HG03460 (cell line): Measurements from ENCODE around the gene SLC22A8.
"Not testable (repeated sequence)": the region's sequence is repeated elsewhere in the genome, so short reads cannot be mapped to it uniquely, and the experiment has no call there.

Source experiments
- ATAC-seq: cut with Tn5 transposase; IDR thresholded peaks from one replicate; pipeline ENCODE4 v1.9.1; 2021; ENCODE audit not compliant: unreplicated experiment

The SLC22A8 gene, protein sequence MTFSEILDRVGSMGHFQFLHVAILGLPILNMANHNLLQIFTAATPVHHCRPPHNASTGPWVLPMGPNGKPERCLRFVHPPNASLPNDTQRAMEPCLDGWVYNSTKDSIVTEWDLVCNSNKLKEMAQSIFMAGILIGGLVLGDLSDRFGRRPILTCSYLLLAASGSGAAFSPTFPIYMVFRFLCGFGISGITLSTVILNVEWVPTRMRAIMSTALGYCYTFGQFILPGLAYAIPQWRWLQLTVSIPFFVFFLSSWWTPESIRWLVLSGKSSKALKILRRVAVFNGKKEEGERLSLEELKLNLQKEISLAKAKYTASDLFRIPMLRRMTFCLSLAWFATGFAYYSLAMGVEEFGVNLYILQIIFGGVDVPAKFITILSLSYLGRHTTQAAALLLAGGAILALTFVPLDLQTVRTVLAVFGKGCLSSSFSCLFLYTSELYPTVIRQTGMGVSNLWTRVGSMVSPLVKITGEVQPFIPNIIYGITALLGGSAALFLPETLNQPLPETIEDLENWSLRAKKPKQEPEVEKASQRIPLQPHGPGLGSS

DNA sequence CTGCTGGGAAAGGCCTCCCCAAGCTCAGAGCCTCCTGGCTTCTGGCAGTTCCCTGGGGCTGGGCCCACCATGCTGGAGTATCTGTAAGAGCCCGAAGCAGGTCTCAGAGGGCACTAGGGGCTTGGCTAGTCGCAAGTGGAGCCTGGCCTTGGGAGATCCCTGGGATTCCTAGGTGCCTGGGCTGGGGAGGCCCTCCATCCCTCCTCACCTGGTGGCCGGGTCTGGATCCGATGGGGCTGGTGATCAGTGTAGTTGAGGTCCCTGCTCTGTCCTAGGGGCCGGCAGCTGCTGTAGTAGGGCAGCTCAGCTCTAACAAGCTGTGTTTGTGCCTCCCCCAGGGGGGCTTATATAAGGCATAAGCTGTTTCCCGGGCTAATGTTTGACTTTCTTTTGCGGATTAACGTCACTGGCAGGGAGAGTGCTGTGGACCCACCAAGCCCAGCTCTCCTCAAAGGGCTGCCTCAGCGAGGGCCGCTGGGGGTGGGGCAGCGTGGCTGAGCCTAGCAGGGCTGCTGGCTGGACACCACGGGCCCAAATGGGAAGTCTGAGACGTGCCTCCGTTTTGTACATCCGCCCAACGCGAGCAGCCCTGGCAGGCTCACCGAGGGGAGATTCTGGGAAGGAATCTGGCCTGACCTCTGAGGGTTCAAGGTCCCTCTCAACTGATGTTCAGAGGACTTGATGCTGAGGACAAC, at the start of gene SLC22A8:
TSS of gene SLC22A8 (minus strand) at position 321 of the 695 bp plus-strand sequence. CDS start 883 bp downstream, outside the sequence.
- ATAC-seq, result no peak

DNA sequence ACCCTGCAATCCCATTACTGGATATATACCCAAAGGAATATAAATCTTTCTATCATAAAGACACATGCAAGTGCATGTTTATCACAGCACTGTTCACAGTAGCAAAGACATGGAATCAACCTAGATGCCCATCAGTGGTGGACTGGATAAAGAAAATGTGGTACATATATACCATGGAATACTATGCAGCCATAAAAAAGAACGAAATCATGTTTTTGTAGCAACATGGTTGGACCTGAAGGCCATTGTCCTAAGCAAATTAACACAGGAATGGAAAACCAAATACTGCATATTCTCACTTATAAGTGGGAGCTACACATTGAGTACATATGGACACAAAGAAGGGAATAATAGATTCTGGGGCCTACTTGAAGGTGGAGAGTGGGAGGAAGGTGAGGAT, 30.6 kb upstream of the SLC22A8 start:
- ATAC-seq, result not testable (repeated sequence)

DNA sequence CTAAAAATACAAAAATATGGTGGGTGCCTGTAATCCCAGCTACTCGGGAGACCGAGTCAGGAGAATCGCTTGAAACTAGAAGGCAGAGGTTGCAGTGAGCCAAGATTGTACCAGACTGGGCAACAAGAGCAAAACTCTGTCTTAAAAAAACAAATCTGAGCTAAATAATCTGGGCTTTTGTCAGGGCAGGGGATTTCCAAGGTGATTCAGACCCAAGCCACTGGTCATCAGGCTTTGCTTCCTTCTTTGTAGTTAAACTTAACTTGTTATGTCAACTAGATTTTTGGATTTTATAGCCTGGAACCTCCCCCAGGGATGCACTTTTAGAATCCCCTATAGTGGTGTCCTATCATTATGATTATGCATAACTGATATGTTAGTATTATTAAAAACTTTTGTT, 27.0 kb upstream of the SLC22A8 start:
- ATAC-seq, result no peak

DNA sequence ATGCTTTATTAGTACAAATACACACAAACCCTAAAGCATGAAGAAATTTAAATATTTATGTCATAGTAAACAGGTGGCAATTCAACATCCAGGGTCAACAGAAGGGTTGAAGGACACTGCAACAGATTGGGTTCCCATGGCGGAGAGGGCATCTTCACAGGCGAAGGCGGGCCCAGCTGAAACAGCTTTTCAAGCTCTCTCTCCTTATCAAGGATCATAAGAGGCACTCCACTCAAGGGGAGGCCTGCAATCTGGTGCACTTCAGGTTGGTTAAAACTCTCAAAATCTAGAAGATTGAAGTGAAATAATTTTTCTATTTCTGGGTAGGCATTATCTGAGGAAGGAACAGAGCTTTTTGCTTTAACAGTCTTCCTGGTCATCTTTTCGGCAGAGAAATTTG, 16.8 kb upstream of the SLC22A8 start:
- no peak for ATAC-seq

DNA sequence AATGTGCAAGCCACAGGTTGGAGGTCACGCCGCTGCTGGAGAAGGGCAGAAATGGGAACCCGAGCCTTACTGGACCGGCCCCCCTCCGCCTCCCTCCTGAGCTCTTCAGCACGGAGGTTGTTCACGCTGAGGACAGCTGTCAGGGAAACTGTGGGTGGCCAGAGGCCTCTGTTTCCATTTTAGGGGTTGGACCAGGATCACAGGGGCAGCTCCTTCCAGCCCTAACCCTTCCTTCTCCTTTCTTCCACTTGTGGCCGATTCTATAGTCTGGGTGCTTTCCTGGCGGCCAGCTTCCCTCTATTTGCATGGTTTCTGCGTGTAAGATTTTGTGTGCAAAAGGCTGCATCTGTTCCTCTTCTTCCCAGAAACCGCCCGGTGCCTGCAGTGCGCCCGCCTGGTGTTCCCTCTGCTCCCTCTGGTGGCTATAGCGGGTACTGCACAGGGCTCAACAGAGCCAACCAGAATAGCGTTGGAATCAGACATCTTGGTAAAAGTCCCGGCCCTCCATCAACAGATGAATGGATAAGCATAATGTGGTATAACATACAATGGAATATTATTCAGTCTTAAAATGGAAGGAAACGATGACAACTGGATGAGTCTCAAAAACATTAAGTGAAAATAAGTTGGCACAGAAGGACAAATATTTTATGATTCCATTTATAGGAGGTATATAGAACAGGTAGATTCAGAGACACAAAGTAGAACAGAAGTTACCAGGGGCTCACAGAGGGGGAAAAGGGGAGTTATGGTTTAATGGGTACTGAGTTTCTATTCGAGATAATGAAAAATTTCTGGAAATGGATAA, 8.4 kb upstream of the SLC22A8 start:
- ATAC-seq, result peak; percentile 54

DNA sequence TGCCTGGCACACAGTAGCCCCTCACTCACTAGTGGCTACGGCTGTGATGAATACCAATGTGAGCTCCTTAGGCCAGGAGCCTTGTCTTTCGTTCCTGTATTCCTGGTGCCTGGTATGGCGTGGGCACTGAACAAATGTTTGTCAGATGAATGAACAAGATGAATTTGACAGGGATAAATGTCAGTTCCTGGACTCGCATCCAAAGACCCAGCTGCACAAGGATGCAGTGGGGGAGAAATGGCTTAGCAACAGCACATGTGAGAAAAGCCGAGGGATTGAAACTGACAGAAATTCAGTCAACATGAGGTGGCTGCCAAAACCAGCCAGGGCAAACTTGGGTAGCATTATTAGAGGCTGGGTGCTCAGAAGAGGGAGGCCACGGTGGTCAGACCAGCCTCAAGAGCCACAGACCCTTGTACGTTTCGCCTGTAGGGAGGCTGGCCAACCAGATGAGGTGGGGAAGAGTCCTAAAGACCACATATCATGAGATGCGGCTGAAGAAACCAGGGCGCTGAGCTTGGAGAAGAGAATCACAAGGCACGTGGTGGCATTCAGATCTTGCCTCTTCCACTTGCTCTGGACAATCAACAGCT, 7.7 kb upstream of the SLC22A8 start:
- no peak for ATAC-seq

DNA sequence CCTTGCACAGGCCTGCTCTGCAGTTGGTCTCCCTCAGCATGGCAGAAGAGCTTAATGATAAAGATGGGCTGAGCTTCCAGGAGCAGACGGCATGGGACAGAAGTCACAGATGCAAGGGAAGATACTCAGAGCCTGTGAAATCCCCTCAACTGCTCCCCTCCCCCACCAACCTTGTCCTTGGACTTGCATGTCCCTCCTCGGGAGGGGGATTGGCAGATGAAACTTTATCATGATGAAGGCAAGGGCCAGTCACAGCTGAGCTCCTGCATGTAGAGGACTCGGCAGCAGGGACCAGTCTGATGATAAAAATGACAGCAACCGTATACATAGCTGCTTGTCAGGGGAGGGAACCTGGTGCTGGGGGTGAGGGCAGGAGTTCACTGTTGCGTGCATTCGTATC, 6.8 kb upstream of the SLC22A8 start:
- ATAC-seq, result no peak

DNA sequence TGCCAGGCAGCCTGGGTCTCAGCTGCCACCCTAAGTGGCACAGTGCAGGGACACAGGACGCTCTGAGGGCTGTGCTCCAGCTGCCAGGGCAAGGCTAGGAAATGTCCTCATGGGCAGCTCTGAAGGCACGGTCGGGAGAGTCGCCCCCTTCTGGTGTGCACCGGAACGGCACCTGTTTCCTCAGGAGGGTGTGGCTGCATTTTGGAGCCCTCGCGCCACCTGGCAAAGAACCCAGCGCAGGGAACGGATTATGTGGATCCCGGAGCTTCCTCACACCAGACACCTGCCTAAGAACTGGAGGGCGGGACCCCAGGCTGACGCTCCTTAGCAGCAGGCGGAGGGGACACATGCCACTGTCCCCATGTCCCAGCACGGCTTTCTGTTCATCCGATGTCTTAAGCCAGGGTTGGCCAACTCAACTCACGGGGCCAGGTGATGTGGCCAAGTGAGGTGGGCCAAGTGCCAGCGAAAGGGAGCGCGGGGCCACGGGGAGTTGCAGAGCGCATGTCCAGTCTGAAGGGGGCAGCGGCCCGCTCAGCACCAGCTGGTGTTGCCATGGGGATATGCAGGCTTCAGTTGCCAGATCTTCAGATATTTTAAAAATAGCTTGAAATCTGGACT, 5.1 kb upstream of the SLC22A8 start:
- no peak for ATAC-seq

DNA sequence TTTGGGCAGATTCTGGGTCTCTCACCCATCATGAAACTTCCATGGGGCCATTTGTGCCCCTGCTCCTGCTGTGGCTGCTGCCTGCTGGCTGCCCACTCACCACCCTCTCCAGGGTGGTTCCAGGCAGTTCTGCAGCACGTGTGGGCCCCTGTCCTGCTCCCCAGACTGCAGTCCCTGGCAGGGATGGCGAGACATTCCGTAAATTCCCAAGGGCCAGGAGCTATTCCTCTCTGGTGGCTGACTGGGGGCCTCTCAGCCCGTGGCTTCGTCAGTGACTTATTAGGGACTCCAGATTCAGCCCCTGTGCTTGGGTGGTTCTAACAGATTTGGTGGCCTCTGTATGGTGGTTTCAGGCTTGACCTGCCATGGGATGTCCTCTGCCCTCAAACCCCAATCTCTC, 3.9 kb upstream of the SLC22A8 start:
- ATAC-seq, result no peak

DNA sequence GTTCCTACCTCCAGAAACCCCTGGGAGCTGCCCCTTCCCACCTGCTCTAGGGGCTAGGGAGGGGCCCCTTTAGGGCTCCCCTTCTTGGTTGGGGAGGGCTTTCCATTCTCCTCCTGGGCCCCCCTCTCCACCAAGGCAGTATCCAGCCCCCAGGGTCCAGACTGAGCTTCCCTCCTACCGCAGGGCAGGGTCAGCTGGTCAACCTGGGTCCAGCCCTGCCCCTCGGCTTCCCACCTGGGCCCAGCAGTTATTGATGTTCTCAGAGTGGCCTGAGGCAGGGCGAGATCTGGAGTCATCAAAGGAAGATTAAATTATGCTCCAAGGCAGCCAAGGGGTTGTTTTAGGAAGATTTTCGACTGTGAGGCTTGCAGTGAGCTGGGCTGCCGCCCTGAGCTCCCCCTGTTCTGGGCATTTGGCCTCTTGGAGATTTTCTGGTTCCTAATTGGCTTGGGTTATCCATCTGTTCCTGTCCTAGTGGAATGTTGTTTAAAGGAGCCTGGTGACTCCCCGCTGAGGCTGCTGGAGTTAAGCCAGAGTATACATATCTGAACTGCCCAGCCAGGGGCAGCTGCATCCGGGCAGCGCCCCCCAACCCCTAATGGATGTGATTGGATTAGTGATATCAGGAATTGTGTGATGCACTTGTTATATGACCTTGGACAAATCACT, 1.8 kb upstream of the SLC22A8 start:
- no peak for ATAC-seq

DNA sequence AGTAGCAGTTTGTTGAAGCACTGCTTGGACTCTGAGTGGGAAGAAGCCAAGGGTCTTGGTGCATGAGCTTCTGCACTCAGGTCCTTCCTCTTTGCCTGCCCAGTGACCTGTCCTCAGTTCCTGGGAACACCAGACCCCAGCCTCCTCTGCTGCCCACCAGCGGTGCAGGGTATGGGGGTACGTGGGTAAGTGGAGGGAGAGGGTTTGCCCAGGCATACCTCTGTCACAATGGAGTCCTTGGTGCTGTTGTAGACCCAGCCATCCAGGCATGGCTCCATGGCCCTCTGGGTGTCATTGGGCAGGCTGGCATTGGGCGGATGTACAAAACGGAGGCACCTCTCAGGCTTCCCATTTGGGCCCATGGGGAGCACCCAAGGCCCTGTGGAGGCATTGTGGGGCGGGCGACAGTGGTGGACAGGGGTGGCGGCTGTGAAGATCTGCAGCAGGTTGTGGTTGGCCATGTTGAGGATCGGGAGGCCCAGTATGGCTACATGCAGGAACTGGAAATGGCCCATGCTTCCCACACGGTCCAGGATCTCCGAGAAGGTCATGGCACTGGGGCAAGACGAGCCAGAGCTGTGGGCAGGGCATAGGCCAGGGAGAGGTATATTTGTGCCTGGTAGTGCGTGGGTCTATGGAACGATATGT, 1.1 kb downstream of the SLC22A8 start:
- no peak for ATAC-seq

DNA sequence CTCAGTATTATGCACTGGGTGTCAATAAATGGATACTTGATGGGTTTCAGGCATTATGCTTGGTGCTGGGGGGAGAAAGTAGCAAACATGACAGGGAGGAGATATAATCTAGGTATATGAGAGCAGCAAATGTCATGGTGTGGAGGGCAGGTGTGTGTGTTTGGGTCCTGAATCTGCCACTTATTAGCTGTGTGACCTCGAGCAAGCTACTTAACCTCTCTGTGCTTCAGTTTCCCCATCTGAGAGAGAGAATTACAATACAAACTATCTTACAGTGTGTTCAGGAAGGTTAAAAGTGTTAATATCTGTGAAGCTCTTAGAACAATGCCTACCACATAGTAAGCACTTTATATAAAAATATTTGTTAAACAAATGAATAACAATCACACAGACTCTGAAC, 2.8 kb downstream of the SLC22A8 start:
- no peak for ATAC-seq

DNA sequence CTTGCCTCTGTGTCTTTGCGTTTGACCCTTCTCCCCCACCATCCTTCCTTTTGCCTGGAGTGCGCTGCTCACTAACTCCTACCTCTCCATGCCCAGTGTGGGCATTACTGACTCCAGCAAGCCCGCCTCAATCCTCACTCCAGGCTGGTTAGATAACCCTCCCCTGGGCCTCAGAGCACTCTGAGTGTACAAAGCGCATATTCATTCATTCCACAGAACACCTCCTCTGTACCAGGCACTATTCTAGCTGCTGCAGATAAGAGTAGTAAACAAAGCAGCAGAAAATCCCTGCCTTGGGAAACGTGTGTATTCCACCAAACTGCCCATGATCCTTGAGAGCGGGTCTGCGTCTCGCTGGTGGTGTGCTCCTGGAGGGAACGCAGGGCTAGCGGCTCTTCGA, 3.2 kb downstream of the SLC22A8 start:
- ATAC-seq, result no peak

DNA sequence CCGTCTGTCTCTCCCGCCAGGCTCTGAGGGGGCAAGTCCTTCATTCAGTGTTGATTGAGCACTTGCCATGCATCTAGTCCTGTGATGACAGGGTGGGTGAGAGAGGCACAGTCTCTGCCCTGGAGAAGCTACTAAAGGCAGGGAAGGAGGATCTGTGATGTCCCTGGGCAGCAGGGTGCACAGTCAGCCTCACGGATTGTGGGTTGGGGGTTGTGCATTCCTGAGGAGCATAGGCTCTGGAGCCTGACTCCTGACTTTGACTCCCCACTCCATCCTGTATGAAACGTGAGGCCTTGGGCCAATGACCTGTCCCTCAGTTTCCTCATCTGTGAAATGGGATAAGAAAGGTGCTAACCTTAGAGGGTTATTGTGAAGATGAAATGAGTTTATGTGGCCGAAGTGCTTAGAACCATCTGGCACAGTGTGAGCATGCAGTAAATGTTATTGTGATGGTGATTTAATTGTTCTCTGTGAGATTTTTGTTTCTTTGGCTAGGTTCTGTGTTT, 4.7 kb downstream of the SLC22A8 start:
- ATAC-seq, result no peak

DNA sequence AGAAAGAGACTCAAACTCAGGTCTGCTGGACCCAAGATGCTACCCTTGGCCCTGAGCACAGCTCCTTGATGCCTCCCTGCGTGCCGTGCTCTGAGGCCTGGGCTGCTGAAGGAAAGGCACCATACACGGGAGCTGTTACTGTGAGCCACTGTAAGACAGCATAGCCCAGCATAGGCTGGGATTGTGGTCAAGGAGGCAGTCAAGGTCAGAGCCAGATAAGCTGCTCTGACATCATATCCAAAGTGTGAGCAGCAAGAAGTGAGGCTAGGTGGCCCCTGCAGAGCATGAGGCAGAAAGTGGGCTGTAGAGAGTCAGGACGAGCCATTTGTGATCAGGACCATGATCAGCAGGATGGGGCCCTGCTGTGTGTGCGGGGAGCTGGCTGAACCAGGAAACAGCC, 7.7 kb downstream of the SLC22A8 start:
- no peak for ATAC-seq

DNA sequence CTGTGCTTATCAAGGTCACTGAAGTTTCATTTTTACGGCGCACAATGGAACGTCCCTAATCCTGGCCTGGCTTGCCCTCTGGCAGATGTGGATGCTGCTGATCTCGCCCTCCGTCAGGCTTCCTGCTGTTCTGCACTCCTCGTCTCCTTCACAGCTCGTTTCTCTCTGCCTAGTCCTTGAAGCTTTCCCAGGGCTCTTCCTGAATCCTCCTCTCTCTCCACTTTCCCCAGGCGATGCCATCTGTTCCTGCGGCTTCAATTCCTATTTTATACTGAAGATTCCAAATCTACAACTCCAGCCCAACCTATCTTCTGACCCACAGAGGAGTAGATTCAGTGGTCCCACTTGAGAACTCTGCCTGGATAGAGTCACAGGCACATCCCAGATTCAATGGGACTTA, 14.2 kb downstream of the SLC22A8 start:
- no peak for ATAC-seq

DNA sequence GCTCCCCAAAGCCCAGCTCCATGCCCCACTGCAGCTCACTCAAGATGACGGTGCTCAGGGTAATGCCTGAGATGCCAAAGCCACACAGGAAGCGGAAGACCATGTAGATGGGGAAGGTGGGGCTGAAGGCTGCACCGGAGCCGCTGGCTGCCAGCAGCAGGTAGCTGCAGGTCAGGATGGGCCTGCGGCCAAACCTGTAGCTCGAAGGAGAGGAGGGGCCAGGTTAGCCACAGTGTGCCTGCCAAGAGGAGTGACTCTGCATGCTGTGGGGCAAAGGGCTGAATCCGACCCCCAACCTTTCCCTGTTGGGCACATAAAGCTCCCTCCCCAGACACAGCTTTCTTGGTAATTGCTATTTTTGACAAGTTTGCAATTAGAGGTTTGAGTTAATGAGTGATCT, 16.0 kb downstream of the SLC22A8 start:
- ATAC-seq, result no peak

DNA sequence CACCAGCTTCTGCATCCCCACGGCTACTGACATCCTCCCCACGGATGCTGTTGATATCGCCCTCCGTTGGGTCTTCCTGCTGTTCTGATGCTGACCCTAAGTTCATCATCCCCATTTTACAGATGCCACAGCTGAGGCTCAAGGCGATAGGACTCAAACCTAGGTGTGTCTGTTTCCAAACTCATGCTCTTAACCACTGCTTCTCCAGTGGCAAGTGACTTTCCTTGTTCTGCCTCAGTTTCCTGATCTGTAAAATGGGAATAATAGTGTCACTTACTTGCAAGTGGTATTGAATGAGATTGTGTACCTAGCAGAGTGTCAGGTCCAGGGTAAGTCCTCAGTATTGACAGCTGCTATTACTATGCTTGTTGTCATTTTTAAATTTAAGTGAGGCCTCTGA, 16.5 kb downstream of the SLC22A8 start:
- no peak for ATAC-seq

DNA sequence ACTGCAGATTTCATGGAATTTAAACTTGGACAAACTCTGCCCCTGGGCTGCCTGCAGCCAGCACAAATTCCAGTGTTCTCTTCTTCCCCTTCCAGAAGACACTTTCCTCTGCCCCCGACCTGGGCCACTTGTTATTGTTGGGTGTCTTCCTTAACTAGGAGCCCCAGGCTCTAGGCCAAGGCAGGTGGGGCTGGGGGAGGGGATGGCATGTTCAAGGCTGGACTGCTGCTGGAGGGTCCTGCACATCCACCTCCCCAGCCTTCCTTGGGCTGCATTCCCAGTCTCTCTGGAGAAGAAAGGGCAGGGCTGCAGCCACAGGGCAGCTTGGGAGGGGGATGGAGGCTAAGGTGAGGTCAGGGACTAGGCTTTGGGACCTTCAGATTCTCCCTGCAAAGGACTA, 19.4 kb downstream of the SLC22A8 start:
- no peak for ATAC-seq
